H9 (cell line): ENCODE results near the gene NEXN. TPM values are rescaled to one million over a fixed set of nuclear protein-coding genes. Genes with fewer than 3 reads are reported as not detected.

Experiments used
- DNase-seq: peaks from one replicate; pipeline ENCODE4 v3.0.0-alpha.2; 2017
- H2AFZ ChIP-seq: one replicate; pipeline ENCODE4 v1.6.1; 2013; ENCODE audit warnings: mild to moderate bottlenecking, low read length, control low read depth, moderate library complexity
- H2AK5ac ChIP-seq: 2 replicates; pipeline ENCODE4 v1.6.1; 2013; ENCODE audit warnings: low read length, control low read depth, mixed read lengths; ENCODE audit not compliant: insufficient read length
- H2BK120ac ChIP-seq: one replicate; pipeline ENCODE4 v1.6.1; 2013; ENCODE audit warnings: low read depth, mild to moderate bottlenecking, low read length, control low read depth, inconsistent platforms; ENCODE audit not compliant: poor library complexity, severe bottlenecking
- H2BK12ac ChIP-seq: 2 replicates; pipeline ENCODE4 v1.6.1; 2013; ENCODE audit warnings: low read length, control low read depth, mixed read lengths, low read depth; ENCODE audit not compliant: insufficient read length
- H2BK15ac ChIP-seq: 2 replicates; pipeline ENCODE4 v1.6.1; 2013; ENCODE audit warnings: low read depth, low read length, control low read depth
- H2BK20ac ChIP-seq: one replicate; pipeline ENCODE4 v1.6.1; 2013; ENCODE audit warnings: low read depth, mild to moderate bottlenecking, low read length, control low read depth, inconsistent platforms; ENCODE audit not compliant: poor library complexity, severe bottlenecking
- H2BK5ac ChIP-seq: 2 replicates; pipeline ENCODE4 v1.6.1; 2013; ENCODE audit warnings: low read length, control low read depth, mixed read lengths; ENCODE audit not compliant: insufficient read length
- H3K14ac ChIP-seq: 2 replicates; pipeline ENCODE4 v1.6.1; 2013; ENCODE audit warnings: low read length, control low read depth; ENCODE audit not compliant: insufficient read depth
- H3K18ac ChIP-seq: 2 replicates; pipeline ENCODE4 v1.6.1; 2013; ENCODE audit warnings: low read depth, mild to moderate bottlenecking, mixed read lengths, low read length, control low read depth; ENCODE audit not compliant: insufficient read length
- H3K23ac ChIP-seq: 2 replicates; pipeline ENCODE4 v1.6.1; 2013; ENCODE audit warnings: low read length, control low read depth, mixed read lengths, low read depth; ENCODE audit not compliant: insufficient read length
- H3K23me2 ChIP-seq: 2 replicates; pipeline ENCODE4 v1.6.1; 2013; ENCODE audit warnings: low read depth, mild to moderate bottlenecking, mixed read lengths, low read length, control low read depth; ENCODE audit not compliant: insufficient read length, poor library complexity, severe bottlenecking
- H3K27ac ChIP-seq: 2 replicates; pipeline ENCODE4 v1.5.1; 2013; ENCODE audit warnings: low read length, control low read depth, mixed read lengths, low read depth; ENCODE audit not compliant: insufficient read length
- H3K27me3 ChIP-seq: 2 replicates; pipeline ENCODE4 v1.6.1; 2013; ENCODE audit warnings: low read length, control low read depth, inconsistent platforms; ENCODE audit not compliant: insufficient read depth
- H3K4ac ChIP-seq: 2 replicates; pipeline ENCODE4 v1.6.1; 2013; ENCODE audit warnings: low read depth, mild to moderate bottlenecking, control low read depth, inconsistent platforms, low read length, moderate library complexity
- H3K4me1 ChIP-seq: 2 replicates; pipeline ENCODE4 v1.6.1; 2013; ENCODE audit warnings: low read length, control low read depth, inconsistent platforms; ENCODE audit not compliant: insufficient read depth
- H3K4me2 ChIP-seq: 2 replicates; pipeline ENCODE4 v1.6.1; 2013; ENCODE audit warnings: low read length, control low read depth, mixed read lengths; ENCODE audit not compliant: insufficient read length, insufficient read depth
- H3K56ac ChIP-seq: 2 replicates; pipeline ENCODE4 v1.6.1; 2013; ENCODE audit warnings: low read depth, mild to moderate bottlenecking, mixed read lengths, low read length, control low read depth; ENCODE audit not compliant: insufficient read length
- H3K79me1 ChIP-seq: 2 replicates; pipeline ENCODE4 v1.6.1; 2013; ENCODE audit warnings: low read depth, mild to moderate bottlenecking, moderate library complexity, low read length, control low read depth, inconsistent platforms; ENCODE audit not compliant: insufficient read depth, poor library complexity, severe bottlenecking
- H3K79me2 ChIP-seq: 2 replicates; pipeline ENCODE4 v1.6.1; 2013; ENCODE audit warnings: low read length, control low read depth, inconsistent platforms; ENCODE audit not compliant: insufficient read depth
- H3K9ac ChIP-seq: 2 replicates; pipeline ENCODE4 v1.6.1; 2013; ENCODE audit warnings: low read length, control low read depth, mixed read lengths; ENCODE audit not compliant: insufficient read length; ENCODE audit errors: extremely low read depth
- H3K9me3 ChIP-seq: one replicate; pipeline ENCODE4 v1.6.1; 2013; ENCODE audit warnings: low read depth, low read length, inconsistent platforms; ENCODE audit not compliant: control insufficient read depth
- H3T11ph ChIP-seq: one replicate; pipeline ENCODE4 v1.6.1; 2013; ENCODE audit warnings: mild to moderate bottlenecking, low read length, control low read depth, inconsistent platforms
- H4K20me1 ChIP-seq: one replicate; pipeline ENCODE4 v1.6.1; 2013; ENCODE audit not compliant: control insufficient read depth, insufficient read length, insufficient read depth
- H4K5ac ChIP-seq: 2 replicates; pipeline ENCODE4 v1.6.1; 2013; ENCODE audit warnings: low read depth, mild to moderate bottlenecking, mixed read lengths, low read length, control low read depth; ENCODE audit not compliant: insufficient read length
- H4K8ac ChIP-seq: replicated peaks from 2 replicates; pipeline ENCODE4 v1.6.1; 2013; ENCODE audit warnings: low read length, control low read depth, mixed read lengths, low read depth; ENCODE audit not compliant: insufficient read length
- H4K91ac ChIP-seq: 2 replicates; pipeline ENCODE4 v1.6.1; 2013; ENCODE audit warnings: low read depth, mild to moderate bottlenecking, moderate library complexity, mixed read lengths, low read length, control low read depth; ENCODE audit not compliant: insufficient read length
- H3K27ac Mint-ChIP-seq, 3 experiments: 2 replicates in 2 of 3; 3 replicates in 1 of 3; pipeline ENCODE4 v1.8.0; 2020 to 2021; ENCODE audit warnings: mixed read lengths in 3 of 3, mild to moderate bottlenecking in 1 of 3, moderate library complexity in 1 of 3
- H3K27me3 Mint-ChIP-seq: 2 replicates; pipeline ENCODE4 v1.8.0; 2021; ENCODE audit warnings: low read depth, mild to moderate bottlenecking, moderate library complexity, mixed read lengths
- H3K36me3 Mint-ChIP-seq, 3 experiments: 2 replicates in 2 of 3; 3 replicates in 1 of 3; pipeline ENCODE4 v1.8.0; 2020 to 2021; ENCODE audit warnings: low read depth in 3 of 3, mixed read lengths in 3 of 3; ENCODE audit not compliant: insufficient read depth in 1 of 3
- H3K4me1 Mint-ChIP-seq, 2 experiments: 2 replicates each; pipeline ENCODE4 v1.8.0; 2020; ENCODE audit warnings: mixed read lengths in 2 of 2
- H3K4me3 Mint-ChIP-seq, 2 experiments: 2 replicates in 1 of 2; 3 replicates in 1 of 2; pipeline ENCODE4 v1.8.0; 2020 to 2021; ENCODE audit warnings: mild to moderate bottlenecking in 2 of 2, mixed read lengths in 2 of 2, moderate library complexity in 1 of 2
- H3K9me3 Mint-ChIP-seq, 2 experiments: 2 replicates in 1 of 2; 3 replicates in 1 of 2; pipeline ENCODE4 v1.8.0; 2020; ENCODE audit warnings: mild to moderate bottlenecking in 2 of 2, mixed read lengths in 2 of 2, moderate library complexity in 1 of 2
- CTCF ChIP-seq: fragments of 200-600 bp; sonication (generic); conservative IDR thresholded peaks from 3 replicates; pipeline ENCODE4 v1.8.0; 2021; ENCODE audit warnings: antibody characterized with exemption, mild to moderate bottlenecking
- total RNA-seq: library from RNA; stranded (reverse); gene quantifications from 2 replicates; pipeline ENCODE4 v1.2.1, GENCODE V29; 2021

The NEXN gene
- total RNA-seq, 1 experiment from 2014 or later = 3.2 TPM

- H3K56ac ChIP-seq = no peak overlapping the region
- H3K79me1 ChIP-seq = peaks cover 7% of the 10 kb centered on the region
- H2BK15ac ChIP-seq = no peak overlapping the region
- Mint-ChIP-seq H3K9me3 (no peaks in the 10 kb centered on the region), H3K27ac (peak overlapping the region in 1 of 3 experiments; percentile 2; a peak in 1 of 7 replicates), H3K4me3 (no peak overlapping the region), H3K4me1 (no peaks in the 10 kb centered on the region), H3K27me3 (no peaks in the 10 kb centered on the region), H3K36me3 (peaks cover 62 to 91% (median 90%) of the 10 kb centered on the region in 3 experiments)
- no peak overlapping the region for H2AFZ ChIP-seq
- H4K91ac ChIP-seq = no peak overlapping the region
- TF ChIP-seq CTCF = no peak
- H3K9ac ChIP-seq = no peak overlapping the region
- DNase-seq = no peak
- no peak overlapping the region for H3K4me2 ChIP-seq
- no peak overlapping the region for H4K5ac ChIP-seq
- H2BK20ac ChIP-seq = no peak overlapping the region
- no peak overlapping the region for H3K23ac ChIP-seq
- H4K20me1 ChIP-seq = no peaks in the 10 kb centered on the region
- no peak overlapping the region for H3K27ac ChIP-seq
- H3K23me2 ChIP-seq = no peaks in the 10 kb centered on the region
- no peaks in the 10 kb centered on the region for H3K79me2 ChIP-seq
- no peak overlapping the region for H4K8ac ChIP-seq
- H3K4me1 ChIP-seq = no peaks in the 10 kb centered on the region
- no peaks in the 10 kb centered on the region for H3K9me3 ChIP-seq
- no peak overlapping the region for H2AK5ac ChIP-seq
- no peak overlapping the region for H3T11ph ChIP-seq
- H3K27me3 ChIP-seq = no peaks in the 10 kb centered on the region
- H2BK5ac ChIP-seq = no peak overlapping the region
- no peak overlapping the region for H3K14ac ChIP-seq
- no peak overlapping the region for H3K18ac ChIP-seq
- H3K4ac ChIP-seq = no peak overlapping the region
- no peak overlapping the region for H2BK120ac ChIP-seq
- H2BK12ac ChIP-seq = no peak overlapping the region
These were observed 70.0 kb downstream of the NEXN start for GRCh38 chr1:77958391-77958790.
